Measurements from ENCODE around the gene AGGF1.
"Not testable (repeated sequence)": the region's sequence is repeated elsewhere in the genome, so short reads cannot be mapped to it uniquely, and the experiment has no call there.

The AGGF1 gene

GRCh38 chr5:77028631-77029375 lies 1.4 kb upstream of the AGGF1 start:
- DNase-seq, result no peak

- DNase-seq, result no peak
These were observed 773 bp upstream of the AGGF1 start for GRCh38 chr5:77029376-77029885.

- no peak for DNase-seq
These were observed 1.7 kb downstream of the AGGF1 start for GRCh38 chr5:77031891-77032290.

GRCh38 chr5:77032635-77033034 lies 2.4 kb downstream of the AGGF1 start:
- no peak for DNase-seq

GRCh38 chr5:77033338-77033737 lies 3.1 kb downstream of the AGGF1 start:
- no peak for DNase-seq

- DNase-seq, result no peak
These were observed 5.7 kb downstream of the AGGF1 start for GRCh38 chr5:77035950-77036349.

- DNase-seq, result no peak
These were observed 16.3 kb downstream of the AGGF1 start for GRCh38 chr5:77046416-77047073.

- no peak for DNase-seq
These were observed 33.8 kb downstream of the AGGF1 start for GRCh38 chr5:77064040-77064439.

GRCh38 chr5:77065256-77065655 lies 35.1 kb downstream of the AGGF1 start:
- no peak for DNase-seq

GRCh38 chr5:77066184-77066583 lies 36.0 kb downstream of the AGGF1 start:
- no peak for DNase-seq

- no peak for DNase-seq
These were observed 36.7 kb downstream of the AGGF1 start for GRCh38 chr5:77066823-77067442.

- DNase-seq, result no peak
These were observed 43.5 kb downstream of the AGGF1 start for GRCh38 chr5:77073667-77074066.

GRCh38 chr5:77074745-77075144 lies 44.5 kb downstream of the AGGF1 start:
- no peak for DNase-seq

GRCh38 chr5:77076961-77077828 lies 47.0 kb downstream of the AGGF1 start:
- peak; percentile 73 for DNase-seq

- no peak for DNase-seq
These were observed 47.6 kb downstream of the AGGF1 start for GRCh38 chr5:77077829-77078176.

- DNase-seq, result not testable (repeated sequence)
These were observed 50.3 kb downstream of the AGGF1 start for GRCh38 chr5:77080479-77080878.

- DNase-seq, result no peak
These were observed 50.7 kb downstream of the AGGF1 start for GRCh38 chr5:77080905-77081304.

GRCh38 chr5:77082280-77082679 lies 52.1 kb downstream of the AGGF1 start:
- no peak for DNase-seq

GRCh38 chr5:77083088-77083487 lies 52.9 kb downstream of the AGGF1 start:
- no peak for DNase-seq

GRCh38 chr5:77086368-77086688 lies 56.1 kb downstream of the AGGF1 start:
- no peak for DNase-seq

GRCh38 chr5:77086689-77087483 lies 56.7 kb downstream of the AGGF1 start, which contains the start of gene ZBED3:
TSS of gene ZBED3 (minus strand) at chr5:77087285. CDS start at chr5:77077878, 9,407 bp downstream.
- peak; percentile 63 for DNase-seq
